GM18505 (cell line): ENCODE data around the gene CHD6.

Experiments
- ATAC-seq: cut with Tn5 transposase; IDR thresholded peaks from one replicate; pipeline ENCODE4 v1.9.1; 2021; ENCODE audit not compliant: unreplicated experiment
- POLR2A ChIP-seq: IDR thresholded peaks from 4 replicates; pipeline ENCODE4 v1.6.1; 2011; ENCODE audit warnings: borderline replicate concordance; ENCODE audit not compliant: insufficient read depth, insufficient read length; ENCODE audit errors: extremely low read depth

CHD6 gene

DNA sequence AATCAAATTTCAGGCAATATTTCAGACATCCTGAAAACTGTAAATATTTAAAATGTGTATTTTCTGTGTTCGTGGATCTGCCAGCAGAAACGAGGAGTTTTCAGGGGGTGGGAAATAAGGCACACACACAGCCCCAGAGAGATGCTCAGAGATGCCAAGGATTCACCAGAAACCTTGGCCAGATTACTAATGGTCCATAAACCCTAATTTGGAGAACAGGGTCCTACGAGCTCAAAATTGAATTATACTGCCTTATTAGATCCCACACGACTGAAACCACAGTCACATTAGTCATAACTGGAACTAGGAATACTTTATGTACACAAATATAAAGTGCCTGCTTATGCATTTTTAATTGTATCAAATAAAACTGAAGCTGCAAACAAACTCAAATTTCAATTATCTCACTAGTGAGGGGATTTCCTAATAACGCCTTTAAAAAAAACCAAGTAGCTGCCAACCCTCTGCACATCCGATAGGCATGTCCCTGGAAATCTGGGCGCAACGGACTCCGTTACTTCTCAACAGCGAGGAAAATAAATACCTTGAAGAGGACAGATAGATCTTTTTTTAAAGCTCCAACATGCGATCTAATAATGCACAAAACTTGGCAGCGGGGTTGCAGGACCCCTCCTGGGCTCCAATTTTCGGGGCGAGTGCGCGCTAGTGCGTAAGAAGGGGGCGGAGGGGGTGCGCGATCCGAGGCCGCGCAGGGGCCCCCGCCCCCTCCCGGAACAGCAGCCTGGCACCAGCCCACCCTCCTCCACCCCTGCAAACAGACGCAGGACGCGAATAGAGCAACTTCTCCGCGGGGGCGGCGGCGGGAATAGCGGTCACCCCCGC lies 897 bp downstream of the CHD6 start:
- peak; percentile 20 for ATAC-seq
- TF ChIP-seq POLR2A: no peak

DNA sequence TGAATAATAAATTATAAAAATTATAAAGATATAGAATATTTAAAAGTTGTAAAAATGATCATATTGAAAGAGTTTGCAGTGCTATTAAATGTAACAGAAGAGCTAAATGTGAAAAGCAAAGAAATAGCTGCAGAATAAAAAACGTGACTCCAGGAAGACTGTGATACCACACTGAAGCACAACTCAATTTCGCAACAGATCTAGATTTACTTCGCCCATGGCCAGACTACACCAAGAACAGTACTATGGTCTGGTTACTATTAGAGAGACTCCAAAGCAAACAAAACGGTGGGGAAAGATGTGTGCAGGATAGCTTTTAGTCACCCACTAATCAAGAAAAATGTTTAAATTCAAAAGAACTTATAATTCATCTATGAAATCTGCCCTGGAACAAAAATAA lies 1.9 kb downstream of the CHD6 start:
- ATAC-seq: no peak
- no peak for TF ChIP-seq POLR2A

DNA sequence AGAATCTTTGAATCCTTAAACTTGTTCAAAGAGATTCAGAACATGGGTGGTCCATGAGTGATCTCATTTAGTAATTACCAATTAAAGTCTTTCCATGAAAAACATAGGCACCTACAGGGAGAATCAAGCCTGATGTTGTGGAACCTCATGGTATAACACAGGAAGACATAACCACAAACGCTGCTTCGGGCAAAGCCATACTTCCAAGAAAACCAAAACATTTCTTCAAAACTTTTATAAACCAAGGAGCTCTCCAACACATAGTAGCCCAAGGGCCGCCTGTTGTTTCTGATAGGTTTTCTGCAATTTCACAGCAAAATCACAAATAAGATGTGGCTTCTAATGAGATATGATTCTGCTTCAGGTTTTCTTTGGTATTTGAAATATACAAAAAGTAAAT lies 2.5 kb downstream of the CHD6 start:
- no peak for TF ChIP-seq POLR2A
- ATAC-seq: no peak

DNA sequence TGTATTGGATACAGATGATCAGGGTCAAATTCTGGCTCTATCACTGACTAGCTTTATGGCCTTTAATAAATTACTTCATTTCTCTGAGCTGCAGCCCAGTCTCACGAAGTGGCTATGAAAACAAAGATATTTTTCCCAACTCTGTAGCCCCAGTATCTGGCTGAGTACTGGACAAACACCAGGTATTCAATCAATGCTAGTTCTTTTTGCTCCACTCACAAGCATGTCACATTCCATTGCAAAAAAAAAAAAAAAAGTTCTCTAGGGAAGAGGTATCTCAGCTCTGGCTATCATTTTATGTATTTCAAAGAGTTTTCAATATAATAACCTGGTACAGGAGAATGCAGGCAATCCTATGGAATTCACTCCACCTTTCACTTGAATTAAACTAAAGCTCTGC lies 3.1 kb downstream of the CHD6 start:
- ATAC-seq: no peak
- no peak for TF ChIP-seq POLR2A

DNA sequence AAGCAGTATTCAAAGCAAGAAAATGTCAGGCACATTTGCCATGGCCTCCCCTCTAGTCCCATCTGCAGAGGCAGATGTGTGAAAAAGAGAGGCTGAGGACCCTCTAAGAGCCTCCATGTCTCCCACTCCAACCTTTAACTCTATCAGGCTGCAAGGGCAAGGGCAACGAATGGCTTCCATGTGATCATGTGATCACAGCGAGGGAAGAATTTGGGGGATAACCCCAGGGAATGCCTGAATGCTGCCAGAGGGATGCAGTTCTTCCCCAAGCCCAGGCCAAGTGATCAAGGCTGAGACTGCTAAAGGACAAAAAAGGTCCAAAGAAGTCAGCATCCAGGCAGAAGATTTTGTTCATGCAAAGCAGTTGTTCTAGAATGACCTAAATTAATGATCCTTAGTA lies 4.9 kb downstream of the CHD6 start:
- no peak for ATAC-seq
- TF ChIP-seq POLR2A: no peak

DNA sequence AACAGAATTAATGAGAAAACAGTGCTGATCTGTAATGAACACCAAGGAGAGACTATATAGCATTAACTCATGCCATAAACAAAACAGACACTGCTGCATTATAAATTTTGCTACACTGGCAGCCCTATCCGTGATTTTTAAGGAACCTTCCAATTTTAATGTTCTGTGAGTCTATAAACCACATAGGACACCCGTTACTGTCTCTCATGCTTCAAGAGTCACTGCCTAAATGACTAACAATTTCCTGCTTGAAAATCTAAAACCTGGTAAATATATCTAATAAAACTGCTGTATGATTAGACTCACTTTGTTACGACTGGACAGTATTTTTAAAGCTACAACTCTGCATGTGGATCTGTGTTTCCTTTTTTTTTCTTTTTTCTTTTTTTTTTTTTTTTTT lies 8.7 kb downstream of the CHD6 start:
- TF ChIP-seq POLR2A: no peak
- ATAC-seq: no peak

DNA sequence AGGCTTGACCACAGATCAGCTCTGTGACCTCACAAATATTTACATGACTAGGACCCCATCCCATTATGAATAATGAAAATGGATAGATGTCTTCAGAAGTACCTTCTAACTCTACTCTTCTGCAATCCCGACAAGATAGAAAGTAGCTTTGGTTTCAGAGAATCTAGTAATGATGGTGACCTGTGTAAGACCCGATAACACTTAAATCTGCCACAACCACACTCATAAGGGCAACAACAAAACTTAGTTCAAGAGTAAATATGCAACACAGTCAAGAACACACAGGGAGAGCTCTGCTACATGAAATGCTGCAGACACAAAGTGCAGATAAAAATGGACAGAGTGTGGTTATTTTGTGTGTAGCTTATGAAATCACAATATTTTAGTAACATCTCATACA lies 9.6 kb downstream of the CHD6 start:
- no peak for ATAC-seq

DNA sequence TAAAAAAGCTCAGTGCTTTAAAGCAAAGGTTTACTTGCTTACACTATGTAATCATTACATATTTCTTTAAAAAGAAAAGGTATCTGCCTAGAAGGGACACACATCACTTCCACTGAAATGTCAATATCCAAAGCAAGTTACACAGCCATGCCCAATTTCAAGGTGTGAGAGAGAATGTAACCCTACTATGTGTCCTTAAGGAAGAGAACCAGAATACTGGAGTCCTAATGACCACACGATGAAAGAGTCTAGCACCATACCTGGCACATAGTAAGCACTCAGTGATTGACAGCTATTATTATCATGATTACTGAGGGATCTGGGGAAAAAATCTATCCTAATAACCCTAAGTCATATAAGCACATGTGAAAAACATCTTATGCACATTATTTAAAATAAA lies 10.4 kb downstream of the CHD6 start:
- no peak for TF ChIP-seq POLR2A
- no peak for ATAC-seq

More for the DNA sequence above, 9.6 kb downstream of the CHD6 start:
- TF ChIP-seq POLR2A: no peak

DNA sequence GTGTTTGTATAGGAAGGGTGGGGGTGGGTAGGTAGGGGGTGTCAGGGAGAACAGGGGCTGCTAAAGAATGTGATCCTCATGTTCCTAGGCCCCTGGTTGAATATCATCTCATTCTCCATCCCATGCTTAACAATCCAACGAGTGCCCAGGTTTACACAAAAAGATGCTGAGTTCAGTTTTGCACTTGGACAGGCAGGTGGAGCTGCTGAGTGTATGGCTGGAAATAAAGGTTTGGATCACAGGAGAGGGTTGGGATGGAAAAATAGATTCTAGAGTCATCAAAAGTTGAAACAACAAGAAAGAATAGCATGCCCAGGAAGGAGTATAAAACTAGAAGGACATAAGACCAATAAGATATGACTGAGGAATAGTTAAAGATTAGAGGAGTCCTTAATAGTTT lies 14.2 kb downstream of the CHD6 start:
- TF ChIP-seq POLR2A: no peak
- ATAC-seq: no peak

DNA sequence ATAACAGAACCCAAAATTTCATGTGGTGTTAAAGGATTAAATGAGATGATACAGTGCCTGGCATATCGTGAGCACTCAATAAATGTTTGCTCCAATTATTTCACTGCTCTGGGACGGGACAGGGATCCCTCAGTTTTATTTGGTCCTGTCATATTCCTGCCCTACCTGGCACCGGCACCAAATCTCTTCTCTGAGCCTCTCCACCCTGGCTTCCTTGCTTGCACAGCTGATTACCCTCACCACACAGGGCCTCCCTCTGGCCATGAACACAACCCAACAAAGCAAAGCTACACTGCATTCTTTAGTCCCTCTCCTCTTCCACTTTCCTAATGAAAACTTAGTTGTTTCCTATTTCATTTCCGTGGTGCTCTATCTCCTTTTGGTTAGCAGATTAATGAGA lies 16.4 kb downstream of the CHD6 start:
- ATAC-seq: no peak
- no peak for TF ChIP-seq POLR2A

DNA sequence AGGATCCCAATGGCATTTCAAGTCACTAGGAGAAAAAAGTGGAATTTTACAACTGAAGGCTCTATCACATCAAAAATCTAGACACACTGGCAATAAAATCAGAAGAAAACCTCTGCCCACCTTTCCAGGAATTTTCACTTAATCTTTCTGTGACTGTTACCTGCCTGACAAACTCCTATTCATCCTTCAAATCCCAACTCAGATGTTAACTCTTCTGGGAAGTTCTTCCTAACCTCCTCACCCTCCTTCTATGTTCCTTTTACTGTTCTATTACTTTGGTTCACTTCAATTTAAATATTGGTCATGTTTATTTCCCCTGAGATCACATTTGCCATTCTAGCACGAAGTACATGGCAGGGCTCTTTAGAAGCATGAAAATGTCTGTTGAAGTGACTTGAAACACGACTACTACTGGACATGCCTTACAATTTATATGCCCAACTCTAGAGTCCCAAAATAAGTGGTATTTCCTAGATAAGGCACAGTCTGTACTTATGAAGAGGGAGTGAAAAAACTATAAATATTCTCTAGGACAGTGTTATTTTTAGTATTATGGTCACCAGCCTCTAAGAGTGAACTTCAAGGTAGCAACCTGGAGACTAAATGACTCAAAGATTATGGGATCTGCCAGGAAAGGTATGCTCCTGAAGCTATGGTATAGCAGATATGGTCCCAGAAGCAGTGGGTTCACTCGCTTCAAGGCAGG lies 17.1 kb downstream of the CHD6 start:
- ATAC-seq: no peak

DNA sequence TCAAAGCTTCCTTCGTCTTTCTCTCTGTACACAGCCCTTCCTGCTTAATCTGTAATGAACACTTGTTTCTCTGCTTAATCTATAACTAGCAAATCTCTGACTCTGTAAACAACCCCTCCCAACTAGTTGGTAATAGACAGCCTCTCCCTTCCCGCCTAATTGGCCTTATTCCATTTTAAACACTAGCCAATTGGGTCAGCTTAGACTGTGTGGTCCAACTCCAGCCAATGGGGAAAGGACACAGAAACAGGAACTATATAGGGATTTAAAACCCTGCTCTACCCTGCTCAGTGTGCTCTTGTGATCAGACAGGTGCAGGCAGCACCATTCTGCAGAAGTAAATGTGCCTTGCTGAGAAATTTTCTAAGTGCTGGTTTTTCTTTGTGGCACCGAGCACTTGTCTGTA lies 18.5 kb downstream of the CHD6 start:
- TF ChIP-seq POLR2A: no peak
- ATAC-seq: no peak

More for the DNA sequence above, 17.1 kb downstream of the CHD6 start:
- no peak for TF ChIP-seq POLR2A

DNA sequence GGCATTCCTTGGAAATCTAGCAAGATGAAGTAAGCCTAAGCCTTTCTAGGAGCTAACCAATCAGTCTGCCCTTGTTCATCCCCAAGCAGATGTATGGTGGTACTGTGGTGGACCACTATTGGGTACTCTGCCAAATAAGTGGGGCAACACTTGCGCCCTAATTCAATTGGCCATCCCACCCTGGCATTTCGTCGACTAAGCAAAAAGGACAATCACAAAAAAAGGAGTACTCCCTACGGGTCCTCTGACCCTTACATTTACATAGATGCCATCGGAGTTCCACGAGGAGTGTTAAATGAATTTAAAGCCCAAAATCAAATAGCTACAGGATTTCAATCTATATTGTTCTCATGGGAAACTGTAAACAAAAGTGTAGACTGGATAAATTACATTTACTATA lies 19.5 kb downstream of the CHD6 start:
- TF ChIP-seq POLR2A: no peak
- ATAC-seq: no peak
